ENCODE data around the gene TBC1D22A. TPM values are rescaled to one million over a fixed set of nuclear protein-coding genes. Genes with fewer than 3 reads are reported as not detected.

The TBC1D22A gene
- total RNA-seq, 4 donors from 2014 or later: 15.6 to 21.7 (median 20.5) TPM

- Histone ChIP-seq H3K9me3 (no peaks in the 10 kb centered on the region), H3K27me3 (no peaks in the 10 kb centered on the region), H3K27ac (no peak overlapping the region), H3K4me3 (no peak overlapping the region), H3K36me3 (peaks cover 0 to 39% (median 0%) of the 10 kb centered on the region in 3 donors), H3K4me1 (peaks cover 0 to 8% (median 0%) of the 10 kb centered on the region in 3 donors)
- no peak for DNase-seq
- no peak for TF ChIP-seq POLR2A (IDR thresholded peaks at IDR 0.05)
- TF ChIP-seq, protein P1, sequence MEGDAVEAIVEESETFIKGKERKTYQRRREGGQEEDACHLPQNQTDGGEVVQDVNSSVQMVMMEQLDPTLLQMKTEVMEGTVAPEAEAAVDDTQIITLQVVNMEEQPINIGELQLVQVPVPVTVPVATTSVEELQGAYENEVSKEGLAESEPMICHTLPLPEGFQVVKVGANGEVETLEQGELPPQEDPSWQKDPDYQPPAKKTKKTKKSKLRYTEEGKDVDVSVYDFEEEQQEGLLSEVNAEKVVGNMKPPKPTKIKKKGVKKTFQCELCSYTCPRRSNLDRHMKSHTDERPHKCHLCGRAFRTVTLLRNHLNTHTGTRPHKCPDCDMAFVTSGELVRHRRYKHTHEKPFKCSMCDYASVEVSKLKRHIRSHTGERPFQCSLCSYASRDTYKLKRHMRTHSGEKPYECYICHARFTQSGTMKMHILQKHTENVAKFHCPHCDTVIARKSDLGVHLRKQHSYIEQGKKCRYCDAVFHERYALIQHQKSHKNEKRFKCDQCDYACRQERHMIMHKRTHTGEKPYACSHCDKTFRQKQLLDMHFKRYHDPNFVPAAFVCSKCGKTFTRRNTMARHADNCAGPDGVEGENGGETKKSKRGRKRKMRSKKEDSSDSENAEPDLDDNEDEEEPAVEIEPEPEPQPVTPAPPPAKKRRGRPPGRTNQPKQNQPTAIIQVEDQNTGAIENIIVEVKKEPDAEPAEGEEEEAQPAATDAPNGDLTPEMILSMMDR (IDR thresholded peaks at IDR 0.05): no peak
- intact Hi-C loops (cut with DNase I): no loop called here
- WGBS, 2 donors: 89 to 100% methylated on average over 2 to 11 of the region's 17 CpGs
Measured at GRCh38 chr22:47112994-47113852, 350.8 kb downstream of the TBC1D22A start.

GRCh38 chr22:47113853-47114415 lies 351.5 kb downstream of the TBC1D22A start:
- Histone ChIP-seq H3K9me3 (no peaks in the 10 kb centered on the region), H3K36me3 (peaks cover 0 to 39% (median 0%) of the 10 kb centered on the region in 3 donors), H3K4me3 (no peak overlapping the region), H3K27ac (no peak overlapping the region), H3K27me3 (no peaks in the 10 kb centered on the region), H3K4me1 (peaks cover 0 to 8% (median 0%) of the 10 kb centered on the region in 3 donors)
- DNase-seq: no peak
- no peak for TF ChIP-seq POLR2A (IDR thresholded peaks at IDR 0.05)
- TF ChIP-seq, protein P1 (IDR thresholded peaks at IDR 0.05): no peak
- intact Hi-C loops (cut with DNase I): no loop called here
- WGBS, 2 donors: 90 to 100% methylated on average over 4 to 5 of the region's 8 CpGs

GRCh38 chr22:47114813-47115517 lies 352.5 kb downstream of the TBC1D22A start:
- H3K27me3 ChIP-seq: no peaks in the 10 kb centered on the region
- peaks cover 0 to 12% (median 0%) of the 10 kb centered on the region in 3 donors for H3K4me1 ChIP-seq
- H3K27ac ChIP-seq: no peak overlapping the region
- 76% methylated on average over 3 of the region's 20 CpGs; no CpG with 5 or more reads in 1 of the 2 donors for WGBS, 2 donors
- no peaks in the 10 kb centered on the region for H3K9me3 ChIP-seq
- H3K4me3 ChIP-seq: no peak overlapping the region
- no peak for DNase-seq
- intact Hi-C loops (cut with DNase I): no loop called here
- H3K36me3 ChIP-seq: peaks cover 0 to 39% (median 0%) of the 10 kb centered on the region in 3 donors
- TF ChIP-seq POLR2A (IDR thresholded peaks at IDR 0.05): no peak
- TF ChIP-seq, protein P1 (IDR thresholded peaks at IDR 0.05): no peak

DNA sequence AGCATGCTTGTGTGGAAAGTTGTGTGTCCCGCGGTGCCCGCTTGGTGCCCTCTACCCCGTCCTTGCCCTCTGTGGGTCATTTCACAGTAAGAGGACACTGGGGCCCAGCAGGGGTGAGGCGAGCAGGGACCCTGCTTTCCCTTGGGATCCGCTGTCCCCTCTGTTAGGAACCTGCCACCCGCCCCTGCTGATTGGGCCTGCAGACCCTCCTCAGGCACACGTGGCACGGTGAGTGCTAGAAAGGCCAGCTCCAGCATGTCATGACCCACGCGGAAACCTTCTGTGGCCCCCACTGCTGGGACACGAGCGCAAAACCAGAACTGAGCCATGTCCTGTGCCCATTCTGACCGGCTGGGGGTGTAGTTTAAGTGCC lies 353.1 kb downstream of the TBC1D22A start:
- TF ChIP-seq POLR2A (IDR thresholded peaks at IDR 0.05): no peak
- TF ChIP-seq, protein P1 (IDR thresholded peaks at IDR 0.05): no peak
- Histone ChIP-seq H3K27me3 (no peaks in the 10 kb centered on the region), H3K36me3 (peaks cover 0 to 39% (median 0%) of the 10 kb centered on the region in 3 donors), H3K27ac (no peak overlapping the region), H3K4me3 (no peak overlapping the region), H3K4me1 (peaks cover 0 to 12% (median 0%) of the 10 kb centered on the region in 3 donors), H3K9me3 (no peaks in the 10 kb centered on the region)
- DNase-seq: no peak
- intact Hi-C loops (cut with DNase I): no loop called here
- WGBS, 2 donors: 94 to 100% methylated on average over 6 to 8 of the region's 14 CpGs
